ENCODE measurements around the gene ZNF619. TPM values are rescaled to one million over a fixed set of nuclear protein-coding genes. Genes with fewer than 3 reads are reported as not detected.

The ZNF619 gene
- 3.2 TPM for total RNA-seq

DNA sequence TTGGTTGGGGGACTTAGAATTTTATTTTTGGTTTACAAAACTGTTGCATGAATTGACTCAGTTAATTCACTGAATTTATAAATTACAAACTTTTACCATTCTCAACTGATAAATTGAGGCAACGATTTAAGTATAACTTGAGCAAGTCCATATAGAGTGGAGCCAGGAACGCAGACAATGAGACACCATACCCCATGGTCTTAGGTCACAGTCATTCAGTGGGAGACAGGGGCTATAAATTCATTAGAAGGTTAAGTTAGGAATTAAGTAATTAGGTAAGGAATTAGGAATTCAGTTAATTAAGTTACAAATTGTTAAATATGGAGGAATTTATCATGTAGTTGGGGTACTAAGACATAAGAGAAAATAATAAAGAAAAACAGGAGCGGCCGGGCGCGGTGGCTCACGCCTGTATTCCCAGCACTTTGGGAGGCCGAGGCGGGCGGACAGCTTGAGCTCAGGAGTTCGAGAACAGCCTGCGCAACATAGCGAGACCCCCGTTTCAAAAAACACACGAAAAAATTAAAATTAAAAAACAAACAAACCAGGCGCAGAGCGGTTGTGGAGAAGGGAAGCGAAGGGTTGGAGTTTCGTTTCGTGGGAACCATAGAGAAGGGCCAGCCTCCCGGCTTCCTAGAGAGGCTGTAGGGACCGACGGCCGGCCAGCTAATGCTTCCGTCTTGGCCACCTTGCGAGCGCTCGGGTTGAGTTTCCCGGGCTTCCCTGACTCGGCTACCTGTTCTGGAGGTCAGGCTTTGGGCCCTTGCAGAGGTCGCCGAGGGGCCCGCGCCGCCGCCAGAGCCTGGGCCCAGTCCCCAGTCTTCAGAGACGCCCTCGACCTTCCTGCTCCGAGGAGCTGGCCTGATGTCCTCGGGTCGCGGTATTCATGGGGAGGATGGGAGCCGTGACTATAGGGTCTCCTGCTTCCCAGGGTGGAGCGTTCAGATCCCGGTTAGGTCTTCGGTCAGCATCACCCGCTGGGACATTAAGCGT, at the start of gene ZNF619:
TSS of gene ZNF619 (plus strand) at position 645 of the 993 bp plus-strand sequence. CDS start 858 bp downstream, outside the sequence.
- Histone ChIP-seq H3K36me3 (peaks cover 0 to 6% of the 10 kb centered on the region in 2 donors), H3K4me1 (peaks cover 7% of the 10 kb centered on the region), H3K9me3 (no peaks in the 10 kb centered on the region), H3K27me3 (no peaks in the 10 kb centered on the region), H3K4me3 (peak within 1 kb of the TSS; percentile 75 to 89), H3K27ac (peak within 1 kb of the TSS; percentile 70)
- TF ChIP-seq, protein P1, sequence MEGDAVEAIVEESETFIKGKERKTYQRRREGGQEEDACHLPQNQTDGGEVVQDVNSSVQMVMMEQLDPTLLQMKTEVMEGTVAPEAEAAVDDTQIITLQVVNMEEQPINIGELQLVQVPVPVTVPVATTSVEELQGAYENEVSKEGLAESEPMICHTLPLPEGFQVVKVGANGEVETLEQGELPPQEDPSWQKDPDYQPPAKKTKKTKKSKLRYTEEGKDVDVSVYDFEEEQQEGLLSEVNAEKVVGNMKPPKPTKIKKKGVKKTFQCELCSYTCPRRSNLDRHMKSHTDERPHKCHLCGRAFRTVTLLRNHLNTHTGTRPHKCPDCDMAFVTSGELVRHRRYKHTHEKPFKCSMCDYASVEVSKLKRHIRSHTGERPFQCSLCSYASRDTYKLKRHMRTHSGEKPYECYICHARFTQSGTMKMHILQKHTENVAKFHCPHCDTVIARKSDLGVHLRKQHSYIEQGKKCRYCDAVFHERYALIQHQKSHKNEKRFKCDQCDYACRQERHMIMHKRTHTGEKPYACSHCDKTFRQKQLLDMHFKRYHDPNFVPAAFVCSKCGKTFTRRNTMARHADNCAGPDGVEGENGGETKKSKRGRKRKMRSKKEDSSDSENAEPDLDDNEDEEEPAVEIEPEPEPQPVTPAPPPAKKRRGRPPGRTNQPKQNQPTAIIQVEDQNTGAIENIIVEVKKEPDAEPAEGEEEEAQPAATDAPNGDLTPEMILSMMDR (IDR thresholded peaks at IDR 0.05) = no peak
- TF ChIP-seq POLR2A (IDR thresholded peaks at IDR 0.05) (no peak), POLR2AphosphoS5 (IDR thresholded peaks at IDR 0.05; ENCODE audit: insufficient read depth in 1 of 2, low read depth in 1 of 2) (peak; percentile 49 to 54)
- DNase-seq (ENCODE audit: extremely low spot score in 2 of 2) = no peak
- intact Hi-C loops (cut with DNase I) = no loop called here

DNA sequence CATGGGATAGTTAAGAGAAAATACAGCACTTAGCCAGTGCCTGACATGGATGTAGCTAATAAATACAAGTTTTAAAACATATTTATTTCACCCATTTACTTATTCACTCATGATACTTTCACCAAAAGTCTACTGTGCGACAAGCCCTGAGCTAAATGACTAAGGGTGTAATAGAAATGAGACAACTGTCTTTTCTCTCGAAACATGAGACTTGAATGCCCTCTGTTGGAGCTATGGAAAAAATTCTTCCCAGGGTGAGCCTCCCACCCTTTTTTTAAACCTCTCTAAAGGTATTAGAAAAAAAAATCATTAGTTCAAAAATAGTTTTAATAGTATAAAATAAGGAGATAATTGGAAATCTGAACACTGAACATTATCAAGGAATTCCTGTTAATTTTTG, 44.1 kb upstream of the ZNF619 start:
- DNase-seq (ENCODE audit: extremely low spot score in 2 of 2) = no peak
- Histone ChIP-seq H3K4me3 (no peak overlapping the region), H3K27me3 (no peaks in the 10 kb centered on the region), H3K9me3 (no peaks in the 10 kb centered on the region), H3K36me3 (no peaks in the 10 kb centered on the region), H3K4me1 (no peaks in the 10 kb centered on the region), H3K27ac (no peak overlapping the region)
- TF ChIP-seq, protein P1 (IDR thresholded peaks at IDR 0.05) = no peak
- TF ChIP-seq POLR2AphosphoS5 (IDR thresholded peaks at IDR 0.05; ENCODE audit: insufficient read depth in 1 of 2, low read depth in 1 of 2) = no peak
- no peak for TF ChIP-seq POLR2A (IDR thresholded peaks at IDR 0.05)
- intact Hi-C loops (cut with DNase I) = no loop called here

DNA sequence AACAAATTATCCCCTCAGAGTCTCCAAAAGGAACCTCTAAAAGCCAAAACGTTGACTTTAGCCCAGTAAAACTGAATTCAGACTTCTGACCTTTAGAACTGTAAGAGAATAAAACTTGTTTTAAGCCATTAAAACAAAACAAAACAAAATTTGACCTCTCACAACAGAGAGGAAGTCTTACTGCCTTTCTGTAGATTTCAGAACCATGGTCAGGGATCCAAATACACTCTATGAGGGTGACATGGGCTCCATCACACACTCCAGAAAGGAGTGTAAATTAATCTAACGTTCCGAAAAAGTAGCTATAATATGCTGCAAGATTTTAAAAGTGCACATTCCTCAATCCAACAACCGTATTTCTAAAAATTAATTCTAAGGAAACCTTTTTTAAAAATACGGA, 39.0 kb upstream of the ZNF619 start:
- Histone ChIP-seq H3K4me1 (no peaks in the 10 kb centered on the region), H3K9me3 (no peaks in the 10 kb centered on the region), H3K27ac (no peak overlapping the region), H3K4me3 (no peak overlapping the region), H3K27me3 (no peaks in the 10 kb centered on the region), H3K36me3 (no peaks in the 10 kb centered on the region)
- intact Hi-C loops (cut with DNase I) = no loop called here
- TF ChIP-seq POLR2AphosphoS5 (IDR thresholded peaks at IDR 0.05; ENCODE audit: insufficient read depth in 1 of 2, low read depth in 1 of 2) = no peak
- no peak for DNase-seq (ENCODE audit: extremely low spot score in 2 of 2)

DNA sequence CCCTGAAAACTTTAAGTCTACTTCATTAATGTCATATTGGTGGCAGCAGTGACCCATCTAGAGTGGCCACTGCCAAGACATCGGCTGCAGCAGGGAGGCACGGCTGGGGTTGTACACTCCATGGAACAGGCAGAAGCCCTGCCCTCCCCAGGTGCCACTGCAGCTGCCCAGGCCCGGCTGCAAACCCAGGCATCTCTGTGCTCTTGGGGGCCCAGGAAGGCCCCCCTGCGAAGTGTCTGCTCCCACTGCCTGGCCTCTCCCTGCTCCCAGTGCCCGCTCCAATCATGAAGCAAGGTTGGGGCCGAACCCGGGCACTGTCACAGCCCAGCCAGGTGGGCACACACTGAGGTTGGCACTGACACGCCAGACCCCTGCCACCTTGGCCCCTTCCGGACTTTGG, 31.9 kb upstream of the ZNF619 start:
- Histone ChIP-seq H3K4me3 (no peak overlapping the region), H3K27ac (no peak overlapping the region), H3K27me3 (no peaks in the 10 kb centered on the region), H3K9me3 (no peaks in the 10 kb centered on the region), H3K4me1 (no peaks in the 10 kb centered on the region), H3K36me3 (peaks cover 0 to 8% of the 10 kb centered on the region in 2 donors)
- no peak for TF ChIP-seq POLR2A (IDR thresholded peaks at IDR 0.05)
- TF ChIP-seq POLR2AphosphoS5 (IDR thresholded peaks at IDR 0.05; ENCODE audit: insufficient read depth in 1 of 2, low read depth in 1 of 2) = no peak
- TF ChIP-seq, protein P1 (IDR thresholded peaks at IDR 0.05) = no peak
- intact Hi-C loops (cut with DNase I) = no loop called here
- DNase-seq (ENCODE audit: extremely low spot score in 2 of 2) = no peak

DNA sequence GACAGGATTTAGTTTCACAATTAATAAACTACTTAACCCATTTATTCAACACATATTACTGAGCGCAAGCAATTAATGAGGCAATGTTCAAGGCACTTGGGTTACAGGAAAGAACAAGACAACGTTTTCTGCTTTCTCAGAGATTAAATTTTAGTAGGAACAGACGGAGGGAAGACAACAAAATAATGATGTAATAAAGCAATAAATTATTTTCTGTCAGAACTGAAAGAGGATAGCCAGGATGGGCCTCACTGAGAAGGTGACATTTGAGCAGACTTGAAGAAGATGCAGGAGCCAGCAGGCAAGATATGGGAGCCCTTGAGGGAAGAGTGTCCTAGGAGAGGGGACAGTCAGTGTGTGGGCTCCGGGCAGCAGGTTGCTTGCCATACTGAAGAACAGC, 31.0 kb upstream of the ZNF619 start:
- no peak overlapping the region for H3K4me3 ChIP-seq
- peaks cover 0 to 8% of the 10 kb centered on the region in 2 donors for H3K36me3 ChIP-seq
- no peaks in the 10 kb centered on the region for H3K27me3 ChIP-seq
- no peak overlapping the region for H3K27ac ChIP-seq
- no peak for DNase-seq (ENCODE audit: extremely low spot score in 2 of 2)
- intact Hi-C loops (cut with DNase I) = no loop called here
- H3K4me1 ChIP-seq = no peaks in the 10 kb centered on the region
- TF ChIP-seq, protein P1 (IDR thresholded peaks at IDR 0.05) = no peak
- TF ChIP-seq POLR2A (IDR thresholded peaks at IDR 0.05) = no peak
- TF ChIP-seq POLR2AphosphoS5 (IDR thresholded peaks at IDR 0.05; ENCODE audit: insufficient read depth in 1 of 2, low read depth in 1 of 2) = no peak
- H3K9me3 ChIP-seq = no peaks in the 10 kb centered on the region

Measured in vagina (tissue), 2 donors.